Measurements from ENCODE around the gene EIF4G3. TPM values are rescaled to one million over a fixed set of nuclear protein-coding genes. Genes with fewer than 3 reads are reported as not detected.

Gene EIF4G3
- total RNA-seq, 4 donors from 2014 or later, result 41.2 to 57.3 (median 50.0) TPM

GRCh38 chr1:21034725-21035628 lies 141.7 kb downstream of the EIF4G3 start:
- Histone ChIP-seq H3K4me3 (no peak overlapping the region), H3K27ac (no peak overlapping the region), H3K4me1 (peaks cover 0 to 38% (median 3%) of the 10 kb centered on the region in 4 donors), H3K9me3 (peaks cover 0 to 3% (median 0%) of the 10 kb centered on the region in 4 donors), H3K36me3 (peaks cover 0 to 9% (median 0%) of the 10 kb centered on the region in 3 donors), H3K27me3 (no peaks in the 10 kb centered on the region)
- no peak for DNase-seq (ENCODE audit: low spot score in 2 of 2)
- no peak for TF ChIP-seq EP300 (IDR thresholded peaks at IDR 0.05)
- TF ChIP-seq POLR2A (IDR thresholded peaks at IDR 0.05), result no peak
- no peak for TF ChIP-seq CTCF (IDR thresholded peaks at IDR 0.05)
- WGBS, 2 donors, result 91 to 92% methylated on average over 9 to 10 of the region's 14 CpGs

GRCh38 chr1:21032741-21033140 lies 144.0 kb downstream of the EIF4G3 start:
- no peak for DNase-seq (ENCODE audit: low spot score in 2 of 2)
- no peak overlapping the region for H3K27ac ChIP-seq
- H3K27me3 ChIP-seq, result no peaks in the 10 kb centered on the region
- H3K4me3 ChIP-seq, result no peak overlapping the region
- no peak for TF ChIP-seq POLR2A (IDR thresholded peaks at IDR 0.05)
- no peak for TF ChIP-seq CTCF (IDR thresholded peaks at IDR 0.05)
- TF ChIP-seq EP300 (IDR thresholded peaks at IDR 0.05), result no peak
- WGBS, 2 donors, result 15 to 28% methylated on average over 3 of the region's 3 CpGs
- H3K9me3 ChIP-seq, result peaks cover 0 to 3% (median 0%) of the 10 kb centered on the region in 4 donors
- peaks cover 0 to 38% (median 3%) of the 10 kb centered on the region in 4 donors for H3K4me1 ChIP-seq
- H3K36me3 ChIP-seq, result peaks cover 0 to 9% (median 0%) of the 10 kb centered on the region in 3 donors

- H3K4me1 ChIP-seq, result peaks cover 0 to 36% (median 3%) of the 10 kb centered on the region in 4 donors
- no peak for TF ChIP-seq EP300 (IDR thresholded peaks at IDR 0.05)
- no peak for TF ChIP-seq POLR2A (IDR thresholded peaks at IDR 0.05)
- TF ChIP-seq CTCF (IDR thresholded peaks at IDR 0.05), result no peak
- H3K4me3 ChIP-seq, result no peak overlapping the region
- DNase-seq (ENCODE audit: low spot score in 2 of 2), result no peak
- no peaks in the 10 kb centered on the region for H3K27me3 ChIP-seq
- 88 to 100% methylated on average over 1 of the region's 1 CpG for WGBS, 2 donors
- no peaks in the 10 kb centered on the region for H3K9me3 ChIP-seq
- no peak overlapping the region for H3K27ac ChIP-seq
- H3K36me3 ChIP-seq, result peaks cover 0 to 6% (median 0%) of the 10 kb centered on the region in 3 donors
These were observed 146.5 kb downstream of the EIF4G3 start for GRCh38 chr1:21030181-21030580.

GRCh38 chr1:21028520-21029145 lies 148.1 kb downstream of the EIF4G3 start:
- no peak overlapping the region for H3K4me3 ChIP-seq
- 97% methylated on average over 12 of the region's 12 CpGs for WGBS, 2 donors

More at GRCh38 chr1:21028520-21029145, 148.1 kb downstream of the EIF4G3 start:
- Histone ChIP-seq H3K27ac (no peak overlapping the region), H3K27me3 (no peaks in the 10 kb centered on the region), H3K36me3 (peaks cover 0 to 6% (median 0%) of the 10 kb centered on the region in 3 donors), H3K4me1 (peaks cover 0 to 26% (median 3%) of the 10 kb centered on the region in 4 donors), H3K9me3 (no peaks in the 10 kb centered on the region)
- TF ChIP-seq EP300 (IDR thresholded peaks at IDR 0.05) (no peak), CTCF (IDR thresholded peaks at IDR 0.05) (no peak), POLR2A (IDR thresholded peaks at IDR 0.05) (no peak)
- DNase-seq (ENCODE audit: low spot score in 2 of 2), result no peak
